HCT116 (cell line): ENCODE data around the gene CD84. TPM values are rescaled to one million over a fixed set of nuclear protein-coding genes. Genes with fewer than 3 reads are reported as not detected.

Source experiments
- ATAC-seq: fragments of 200-7000 bp; cut with Tn5 transposase; 2 replicates; pipeline ENCODE4 v1.9.1; 2020; ENCODE audit warnings: mild to moderate bottlenecking, moderate library complexity
- BruUV-seq: library from RNA; stranded (reverse); fragments of 400-500 nt; replicated peaks from 2 replicates; lab custom pipeline; 2021; lab: Mats Ljungman, UMichigan
- CTCF ChIA-PET: fragments of 300-600 bp; sonication (Branson Sonifier 250); formaldehyde crosslinking; loops from one replicate; lab custom pipeline; 2021; ENCODE audit warnings: antibody characterized with exemption; lab: Charles Lee
- POLR2A ChIA-PET: fragments of 300-600, 350-600 bp; sonication (Branson Sonifier 250); formaldehyde crosslinking; loops from one replicate; lab custom pipeline; 2021; ENCODE audit warnings: antibody characterized with exemption; lab: Charles Lee
- RAD21 ChIA-PET, 2 experiments: fragments of 300-600 bp; sonication (Branson Sonifier 250); formaldehyde crosslinking; loops; one replicate each; lab custom pipeline; 2023; ENCODE audit warnings: low total read pairs in 2 of 2; ENCODE audit not compliant: uncharacterized antibody in 2 of 2, unreplicated experiment in 2 of 2, low non-redundant PET in 1 of 2; lab: Charles Lee
- DNase-seq: peaks from one replicate; pipeline ENCODE4 v3.0.0-alpha.2; 2010; ENCODE audit warnings: low read depth, low spot score
- H2AFZ ChIP-seq: fragments of 200-600 bp; shearing (Covaris generic), sonication (generic); 2 replicates; pipeline ENCODE4 v1.6.1; 2017; ENCODE audit warnings: low read depth, mixed run types, mixed read lengths, antibody characterized with exemption, low read length; ENCODE audit not compliant: poor library complexity, severe bottlenecking
- H3K27ac ChIP-seq: 2 replicates; pipeline ENCODE4 v1.5.1; 2012; ENCODE audit warnings: low read depth, low read length
- H3K27me3 ChIP-seq: fragments of 200-600 bp; sonication (generic); 2 replicates; pipeline ENCODE4 v1.6.1; 2016; ENCODE audit warnings: mixed run types, low read length, mixed read lengths; ENCODE audit not compliant: insufficient read depth
- H3K36me3 ChIP-seq, 2 experiments: fragments of 200-500 bp in 1 of 2; fragments of 200-600 bp in 1 of 2; sonication (Bioruptor generic) in 1 of 2; sonication (generic) in 1 of 2; 2 replicates each; pipeline versions ENCODE4 v1.5.1 to v1.6.1; 2014 to 2016; ENCODE audit warnings: low read length in 2 of 2, inconsistent platforms in 1 of 2, mixed read lengths in 1 of 2, mixed run types in 1 of 2; ENCODE audit not compliant: insufficient read depth in 2 of 2, control insufficient read depth in 1 of 2
- H3K4me1 ChIP-seq, 2 experiments: fragments of 200-600 bp in 1 of 2; sonication (generic) in 1 of 2; 2 replicates each; pipeline versions ENCODE4 v1.5.1 to v1.6.1; 2012 to 2017; ENCODE audit warnings: low read length in 2 of 2, inconsistent platforms in 1 of 2, mild to moderate bottlenecking in 1 of 2, mixed read lengths in 1 of 2, mixed run types in 1 of 2, moderate library complexity in 1 of 2; ENCODE audit not compliant: insufficient read depth in 2 of 2, control insufficient read depth in 1 of 2
- H3K4me2 ChIP-seq: fragments of 200-600 bp; sonication (generic); 2 replicates; pipeline ENCODE4 v1.6.1; 2017; ENCODE audit warnings: mixed run types, low read length, mixed read lengths
- H3K4me3 ChIP-seq, 2 experiments: fragments of 200-600 bp in 1 of 2; sonication (generic) in 1 of 2; replicated peaks in 1 of 2; 2 replicates each; pipeline ENCODE4 v1.5.1; 2011 to 2016; ENCODE audit warnings: low read length in 2 of 2, control low read depth in 1 of 2, low read depth in 1 of 2, mild to moderate bottlenecking in 1 of 2, mixed read lengths in 1 of 2, mixed run types in 1 of 2
- H3K79me2 ChIP-seq: fragments of 200-600 bp; sonication (generic); 2 replicates; pipeline ENCODE4 v1.6.1; 2017; ENCODE audit warnings: mild to moderate bottlenecking, mixed run types, low read length, moderate library complexity, mixed read lengths; ENCODE audit not compliant: insufficient read depth
- H3K9ac ChIP-seq: fragments of 200-600 bp; sonication (generic); 2 replicates; pipeline ENCODE4 v1.6.1; 2016; ENCODE audit warnings: low read length, mixed read lengths
- H3K9me2 ChIP-seq: fragments of 200-600 bp; sonication (generic), shearing (Covaris generic); 2 replicates; pipeline ENCODE4 v1.6.1; 2017; ENCODE audit warnings: mixed run types, mild to moderate bottlenecking, moderate library complexity; ENCODE audit not compliant: insufficient read depth
- H3K9me3 ChIP-seq, 2 experiments: fragments of 200-500 bp in 1 of 2; fragments of 200-600 bp in 1 of 2; sonication (Bioruptor generic) in 1 of 2; sonication (generic) in 1 of 2; 2 replicates each; pipeline ENCODE4 v1.6.1; 2014 to 2017; ENCODE audit warnings: low read length in 2 of 2, mixed read lengths in 2 of 2, inconsistent platforms in 1 of 2, low read depth in 1 of 2, mild to moderate bottlenecking in 1 of 2, mixed run types in 1 of 2, moderate library complexity in 1 of 2; ENCODE audit not compliant: control insufficient read depth in 1 of 2, insufficient read depth in 1 of 2
- H4K20me1 ChIP-seq: fragments of 200-600 bp; sonication (generic), shearing (Covaris generic); 2 replicates; pipeline ENCODE4 v1.6.1; 2017; ENCODE audit warnings: mixed run types, mild to moderate bottlenecking, moderate library complexity; ENCODE audit not compliant: insufficient read depth
- EGR1 ChIP-seq: IDR thresholded peaks from 2 replicates; pipeline ENCODE4 v1.6.1; 2012; ENCODE audit warnings: low read depth
- ELF1 ChIP-seq: IDR thresholded peaks from 2 replicates; pipeline ENCODE4 v1.6.1; 2012; ENCODE audit warnings: low read depth, borderline replicate concordance
- EZH2 ChIP-seq: fragments of 200-600 bp; sonication (generic); IDR thresholded peaks from 2 replicates; pipeline ENCODE4 v1.6.1; 2017; ENCODE audit warnings: antibody characterized with exemption, mixed run types
- FOSL1 ChIP-seq: IDR thresholded peaks from 2 replicates; pipeline ENCODE4 v1.6.1; 2012; ENCODE audit warnings: low read depth
- JUND ChIP-seq: IDR thresholded peaks from 2 replicates; pipeline ENCODE4 v1.6.1; 2012
- MAX ChIP-seq: IDR thresholded peaks from 2 replicates; pipeline ENCODE4 v1.6.1; 2012
- POLR2AphosphoS5 ChIP-seq: IDR thresholded peaks from 2 replicates; pipeline ENCODE4 v1.6.1; 2011; ENCODE audit warnings: mild to moderate bottlenecking, low read depth, low read length, moderate library complexity
- SIN3A ChIP-seq: IDR thresholded peaks from 2 replicates; pipeline ENCODE4 v1.6.1; 2012; ENCODE audit warnings: low read depth
- SRF ChIP-seq: IDR thresholded peaks from 2 replicates; pipeline ENCODE4 v1.6.1; 2012; ENCODE audit warnings: low read depth
- TCF7L2 ChIP-seq: IDR thresholded peaks from 2 replicates; pipeline ENCODE4 v1.7.0; 2011; ENCODE audit warnings: borderline replicate concordance, inconsistent platforms; ENCODE audit not compliant: insufficient read depth, insufficient read length; ENCODE audit errors: extremely low read depth
- YY1 ChIP-seq: IDR thresholded peaks from 2 replicates; pipeline ENCODE4 v1.6.1; 2011; ENCODE audit warnings: low read length, low read depth, moderate library complexity, mild to moderate bottlenecking; ENCODE audit not compliant: insufficient replicate concordance; ENCODE audit errors: extremely low read depth
- ZBTB33 ChIP-seq: IDR thresholded peaks from 2 replicates; pipeline ENCODE4 v1.6.1; 2011; ENCODE audit warnings: mild to moderate bottlenecking, low read length, moderate library complexity; ENCODE audit not compliant: insufficient replicate concordance; ENCODE audit errors: extremely low read depth
- ZFX ChIP-seq: fragments of 450-650 bp; IDR thresholded peaks from 2 replicates; pipeline ENCODE4 v1.6.1; 2017
- ZNF274 ChIP-seq: fragments of 200-500 bp; sonication (Bioruptor generic); IDR thresholded peaks from 2 replicates; pipeline ENCODE4 v1.6.1; 2014; ENCODE audit warnings: mild to moderate bottlenecking, low read depth, low read length, inconsistent platforms
- intact Hi-C: fragments of 100-400 bp; cut with micrococcal nuclease; formaldehyde crosslinking; loops from 2 replicates; pipeline ENCODE4 v1.10.0; 2022
- total RNA-seq: library from RNA; stranded (reverse); gene quantifications from one replicate; pipeline ENCODE4 v1.2.1, GENCODE V29; 2021; ENCODE audit not compliant: unreplicated experiment
- TF ChIP-seq, protein P1 (sequence below): IDR thresholded peaks from 2 replicates; pipeline ENCODE4 v1.6.1; 2012
- TF ChIP-seq, protein P2 (sequence below): IDR thresholded peaks from 2 replicates; pipeline ENCODE4 v1.6.1; 2012; ENCODE audit warnings: low read depth

CD84 gene
- total RNA-seq, 1 experiment from 2014 or later, result 0.02 TPM

- TF ChIP-seq ELF1 (no peak), YY1 (no peak), SIN3A (no peak), ZNF274 (no peak), POLR2AphosphoS5 (no peak), MAX (no peak)
- TF ChIP-seq, protein P1, sequence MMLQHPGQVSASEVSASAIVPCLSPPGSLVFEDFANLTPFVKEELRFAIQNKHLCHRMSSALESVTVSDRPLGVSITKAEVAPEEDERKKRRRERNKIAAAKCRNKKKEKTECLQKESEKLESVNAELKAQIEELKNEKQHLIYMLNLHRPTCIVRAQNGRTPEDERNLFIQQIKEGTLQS, result no peak
These were observed 41.8 kb upstream of the CD84 start (continued) for GRCh38 chr1:160620942-160621632.

- intact Hi-C loops, result no loop called here
- Histone ChIP-seq H3K9me3 (no peaks in the 10 kb centered on the region), H3K36me3 (no peaks in the 10 kb centered on the region), H4K20me1 (no peaks in the 10 kb centered on the region), H3K79me2 (no peaks in the 10 kb centered on the region), H3K27me3 (no peaks in the 10 kb centered on the region; the same call in 1 of the 2 replicates), H3K27ac (no peak overlapping the region), H3K4me1 (no peaks in the 10 kb centered on the region), H2AFZ (no peak overlapping the region), H3K9me2 (no peaks in the 10 kb centered on the region), H3K4me3 (no peak overlapping the region), H3K4me2 (no peak overlapping the region), H3K9ac (no peak overlapping the region)
- ATAC-seq (no peak), DNase-seq (no peak)
- ChIA-PET CTCF (interaction anchor here (0.9 to 1.4 kb wide), 2 partner anchors 9 to 54 kb away, joined by 3 read pairs; no protein-coding TSS in a partner anchor), POLR2A (no interaction called here), RAD21 (no interaction called here)
- BruUV-seq, result no TSS peak
- no peak for TF ChIP-seq YY1
- TF ChIP-seq ZBTB33, result no peak
- TF ChIP-seq FOSL1, result no peak
- no peak for TF ChIP-seq TCF7L2
- no peak for TF ChIP-seq EZH2
- TF ChIP-seq ELF1, result no peak
- no peak for TF ChIP-seq EGR1
- TF ChIP-seq POLR2AphosphoS5, result no peak
- no peak for TF ChIP-seq SRF
- TF ChIP-seq SIN3A, result no peak
- no peak for TF ChIP-seq ZFX
- no peak for TF ChIP-seq JUND
- TF ChIP-seq, protein P2, sequence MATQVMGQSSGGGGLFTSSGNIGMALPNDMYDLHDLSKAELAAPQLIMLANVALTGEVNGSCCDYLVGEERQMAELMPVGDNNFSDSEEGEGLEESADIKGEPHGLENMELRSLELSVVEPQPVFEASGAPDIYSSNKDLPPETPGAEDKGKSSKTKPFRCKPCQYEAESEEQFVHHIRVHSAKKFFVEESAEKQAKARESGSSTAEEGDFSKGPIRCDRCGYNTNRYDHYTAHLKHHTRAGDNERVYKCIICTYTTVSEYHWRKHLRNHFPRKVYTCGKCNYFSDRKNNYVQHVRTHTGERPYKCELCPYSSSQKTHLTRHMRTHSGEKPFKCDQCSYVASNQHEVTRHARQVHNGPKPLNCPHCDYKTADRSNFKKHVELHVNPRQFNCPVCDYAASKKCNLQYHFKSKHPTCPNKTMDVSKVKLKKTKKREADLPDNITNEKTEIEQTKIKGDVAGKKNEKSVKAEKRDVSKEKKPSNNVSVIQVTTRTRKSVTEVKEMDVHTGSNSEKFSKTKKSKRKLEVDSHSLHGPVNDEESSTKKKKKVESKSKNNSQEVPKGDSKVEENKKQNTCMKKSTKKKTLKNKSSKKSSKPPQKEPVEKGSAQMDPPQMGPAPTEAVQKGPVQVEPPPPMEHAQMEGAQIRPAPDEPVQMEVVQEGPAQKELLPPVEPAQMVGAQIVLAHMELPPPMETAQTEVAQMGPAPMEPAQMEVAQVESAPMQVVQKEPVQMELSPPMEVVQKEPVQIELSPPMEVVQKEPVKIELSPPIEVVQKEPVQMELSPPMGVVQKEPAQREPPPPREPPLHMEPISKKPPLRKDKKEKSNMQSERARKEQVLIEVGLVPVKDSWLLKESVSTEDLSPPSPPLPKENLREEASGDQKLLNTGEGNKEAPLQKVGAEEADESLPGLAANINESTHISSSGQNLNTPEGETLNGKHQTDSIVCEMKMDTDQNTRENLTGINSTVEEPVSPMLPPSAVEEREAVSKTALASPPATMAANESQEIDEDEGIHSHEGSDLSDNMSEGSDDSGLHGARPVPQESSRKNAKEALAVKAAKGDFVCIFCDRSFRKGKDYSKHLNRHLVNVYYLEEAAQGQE, result no peak
- no peak for TF ChIP-seq ZNF274
These were observed 40.5 kb upstream of the CD84 start for GRCh38 chr1:160619742-160620277.
